Measurements from ENCODE around the gene OR6M1.

DNA sequence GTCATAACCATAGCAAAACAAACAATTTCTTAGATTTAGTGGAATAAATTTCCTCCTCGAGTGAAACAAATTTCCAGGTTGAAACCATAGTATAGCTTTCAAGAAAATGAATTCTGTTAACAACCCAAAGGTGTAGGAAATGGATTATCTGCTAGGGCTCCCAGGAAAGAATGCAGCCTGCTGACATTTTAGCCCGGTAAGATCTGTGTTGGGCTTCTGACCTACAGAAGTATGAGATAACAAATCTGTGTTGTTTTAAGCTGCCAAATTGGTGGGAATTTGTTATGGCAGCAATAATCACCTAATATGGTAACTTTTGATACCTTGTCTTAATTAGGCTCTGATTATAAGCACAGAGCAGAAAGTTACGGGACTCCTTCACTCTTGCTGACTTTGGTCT is 32.0 kb upstream of the OR6M1 start:
- TF ChIP-seq, protein P1, sequence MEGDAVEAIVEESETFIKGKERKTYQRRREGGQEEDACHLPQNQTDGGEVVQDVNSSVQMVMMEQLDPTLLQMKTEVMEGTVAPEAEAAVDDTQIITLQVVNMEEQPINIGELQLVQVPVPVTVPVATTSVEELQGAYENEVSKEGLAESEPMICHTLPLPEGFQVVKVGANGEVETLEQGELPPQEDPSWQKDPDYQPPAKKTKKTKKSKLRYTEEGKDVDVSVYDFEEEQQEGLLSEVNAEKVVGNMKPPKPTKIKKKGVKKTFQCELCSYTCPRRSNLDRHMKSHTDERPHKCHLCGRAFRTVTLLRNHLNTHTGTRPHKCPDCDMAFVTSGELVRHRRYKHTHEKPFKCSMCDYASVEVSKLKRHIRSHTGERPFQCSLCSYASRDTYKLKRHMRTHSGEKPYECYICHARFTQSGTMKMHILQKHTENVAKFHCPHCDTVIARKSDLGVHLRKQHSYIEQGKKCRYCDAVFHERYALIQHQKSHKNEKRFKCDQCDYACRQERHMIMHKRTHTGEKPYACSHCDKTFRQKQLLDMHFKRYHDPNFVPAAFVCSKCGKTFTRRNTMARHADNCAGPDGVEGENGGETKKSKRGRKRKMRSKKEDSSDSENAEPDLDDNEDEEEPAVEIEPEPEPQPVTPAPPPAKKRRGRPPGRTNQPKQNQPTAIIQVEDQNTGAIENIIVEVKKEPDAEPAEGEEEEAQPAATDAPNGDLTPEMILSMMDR (IDR thresholded peaks at IDR 0.05): no peak
- TF ChIP-seq POLR2A (IDR thresholded peaks at IDR 0.05): no peak
- no peak for TF ChIP-seq POLR2AphosphoS5 (IDR thresholded peaks at IDR 0.05; ENCODE audit: insufficient read depth in 1 of 2, low read depth in 1 of 2)
